Inflammatory macrophage treated with lipopolysaccharide for 4 hours (primary cell): ENCODE results near the gene C1orf50.
A peak's percentile ranks its signal among the peaks of the same experiment; 100 is the strongest.
"Not testable (repeated sequence)": the region's sequence is repeated elsewhere in the genome, so short reads cannot be mapped to it uniquely, and the experiment has no call there.

Experiments used
- DNase-seq: peaks from one replicate; pipeline ENCODE4 v3.0.0-alpha.2; 2020

The C1orf50 gene

GRCh38 chr1:42766741-42767509 is at the start of gene C1orf50, which contains the start of gene P3H1:
C1orf50 (plus strand) TSS chr1:42767249; CDS start chr1:42767312, 63 bp downstream.
P3H1 (minus strand) TSS chr1:42767028; CDS start chr1:42766971, 57 bp downstream.
- peak; percentile 100 for DNase-seq

- DNase-seq: no peak
These were observed 46.2 kb upstream of the C1orf50 start for GRCh38 chr1:42720868-42721267.

- no peak for DNase-seq
These were observed 45.1 kb upstream of the C1orf50 start for GRCh38 chr1:42721926-42722325.

GRCh38 chr1:42722403-42722802 is 44.6 kb upstream of the C1orf50 start:
- not testable (repeated sequence) for DNase-seq

- DNase-seq: peak; percentile 38
These were observed 43.5 kb upstream of the C1orf50 start for GRCh38 chr1:42723511-42723910.

DNA sequence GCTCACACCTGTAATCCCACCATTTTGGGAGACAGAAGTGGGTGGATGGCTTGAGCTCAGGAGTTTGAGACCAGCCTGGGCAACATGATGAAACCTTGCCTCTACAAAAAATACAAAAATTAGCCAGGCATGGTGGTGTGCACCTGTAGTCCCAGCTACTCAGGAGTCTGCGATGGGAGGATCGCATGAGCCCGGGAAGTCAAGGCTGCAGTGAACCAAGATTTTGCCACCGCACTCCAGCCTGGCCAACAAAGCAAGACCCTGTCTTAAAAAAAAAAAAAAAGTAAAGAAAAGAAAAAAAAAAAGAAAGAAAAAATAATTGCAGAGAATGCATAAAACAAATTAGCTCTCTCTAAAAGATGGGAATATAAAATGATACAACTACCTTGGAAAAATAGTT is 41.2 kb upstream of the C1orf50 start:
- DNase-seq: not testable (repeated sequence)

- DNase-seq: no peak
These were observed 37.0 kb upstream of the C1orf50 start for GRCh38 chr1:42730002-42730401.

DNA sequence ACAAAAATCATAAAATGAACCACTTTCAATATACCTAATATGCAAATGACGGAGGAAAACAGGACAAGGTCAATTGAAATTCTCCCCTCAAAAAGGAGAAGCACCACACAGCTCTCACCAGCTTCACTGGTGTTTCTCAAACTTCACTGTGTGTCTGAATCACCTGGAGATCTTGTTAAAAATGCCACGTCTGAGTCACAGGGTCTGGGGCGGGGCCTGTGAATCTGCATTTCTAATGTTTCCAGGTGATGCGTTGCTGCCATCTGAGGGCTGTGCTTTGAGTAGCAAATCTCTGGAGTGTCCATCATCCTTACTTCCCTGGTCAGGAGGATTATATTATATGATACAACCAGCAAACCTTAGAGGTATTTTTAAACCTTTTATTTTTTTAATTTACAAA is 36.1 kb upstream of the C1orf50 start:
- DNase-seq: no peak

GRCh38 chr1:42731585-42731984 is 35.5 kb upstream of the C1orf50 start:
- DNase-seq: no peak

DNA sequence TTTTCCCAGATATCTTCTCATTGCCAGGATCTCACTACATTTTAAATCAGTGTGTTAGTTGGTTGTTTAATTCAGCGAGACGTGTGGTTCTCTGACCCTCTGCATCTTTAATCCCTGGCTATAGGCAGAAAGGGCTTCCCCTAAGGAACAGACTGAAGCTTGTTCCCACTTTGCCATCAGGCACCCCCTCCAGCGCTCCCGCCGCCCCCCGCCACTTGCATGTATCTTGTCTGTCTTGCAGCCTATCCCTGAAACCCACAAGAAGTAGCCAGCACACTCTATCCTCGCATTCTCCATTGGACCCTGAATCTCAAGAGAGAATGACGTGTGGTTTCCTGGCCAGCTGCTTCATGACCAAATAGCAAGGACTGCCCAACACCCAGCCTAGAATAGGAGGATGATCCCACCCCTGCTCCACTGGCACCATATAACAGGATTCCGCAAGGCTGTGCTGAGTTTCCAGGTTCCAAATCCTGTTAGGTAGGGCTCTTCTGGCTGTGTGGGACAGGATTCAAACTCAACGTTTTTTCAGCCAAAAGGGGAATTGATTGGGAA is 34.8 kb upstream of the C1orf50 start:
- no peak for DNase-seq

GRCh38 chr1:42733415-42734200 is 33.4 kb upstream of the C1orf50 start:
- DNase-seq: no peak

- no peak for DNase-seq
These were observed 32.6 kb upstream of the C1orf50 start for GRCh38 chr1:42734201-42735035.

DNA sequence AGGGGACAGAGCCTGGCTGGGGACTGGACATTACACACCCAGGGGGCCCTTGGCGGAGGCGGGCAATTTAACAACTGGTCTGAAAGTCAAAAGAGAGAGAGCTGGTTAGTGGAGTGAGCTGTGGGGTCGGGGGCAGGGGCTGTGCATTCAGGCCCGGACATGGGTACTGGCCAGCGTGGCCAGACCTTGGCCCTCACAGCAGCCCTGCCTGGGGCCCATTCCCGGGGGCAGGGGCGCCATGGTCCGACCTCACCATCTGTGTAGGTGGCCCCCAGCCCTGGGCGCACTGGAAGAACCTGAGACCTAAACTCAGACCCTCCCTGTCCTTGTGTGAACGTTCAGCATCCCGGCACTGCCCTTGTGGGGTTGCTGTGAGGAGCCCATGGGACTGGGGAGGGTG is 32.0 kb upstream of the C1orf50 start:
- DNase-seq: no peak

- no peak for DNase-seq
These were observed 31.5 kb upstream of the C1orf50 start for GRCh38 chr1:42735477-42736105.

DNA sequence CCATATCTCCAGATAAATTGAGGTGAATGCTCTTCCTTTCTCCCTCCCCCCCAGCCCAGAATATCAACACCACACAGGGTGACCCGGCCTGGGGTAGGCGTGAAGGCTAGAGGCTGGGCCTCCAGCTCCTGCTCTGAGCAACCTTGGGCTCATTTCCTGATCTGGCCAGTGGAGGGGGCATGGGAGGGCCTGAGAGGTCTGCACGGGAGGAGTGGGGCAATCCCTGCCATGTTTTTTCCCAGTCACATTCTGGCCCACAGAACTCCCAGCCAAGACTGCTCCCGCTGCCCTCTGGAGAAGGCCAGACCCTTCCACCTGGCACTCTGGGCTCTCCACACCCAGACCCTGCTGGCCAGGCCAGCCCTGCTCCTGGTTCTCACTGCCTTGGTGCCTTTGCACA is 30.9 kb upstream of the C1orf50 start:
- peak; percentile 51 for DNase-seq

DNA sequence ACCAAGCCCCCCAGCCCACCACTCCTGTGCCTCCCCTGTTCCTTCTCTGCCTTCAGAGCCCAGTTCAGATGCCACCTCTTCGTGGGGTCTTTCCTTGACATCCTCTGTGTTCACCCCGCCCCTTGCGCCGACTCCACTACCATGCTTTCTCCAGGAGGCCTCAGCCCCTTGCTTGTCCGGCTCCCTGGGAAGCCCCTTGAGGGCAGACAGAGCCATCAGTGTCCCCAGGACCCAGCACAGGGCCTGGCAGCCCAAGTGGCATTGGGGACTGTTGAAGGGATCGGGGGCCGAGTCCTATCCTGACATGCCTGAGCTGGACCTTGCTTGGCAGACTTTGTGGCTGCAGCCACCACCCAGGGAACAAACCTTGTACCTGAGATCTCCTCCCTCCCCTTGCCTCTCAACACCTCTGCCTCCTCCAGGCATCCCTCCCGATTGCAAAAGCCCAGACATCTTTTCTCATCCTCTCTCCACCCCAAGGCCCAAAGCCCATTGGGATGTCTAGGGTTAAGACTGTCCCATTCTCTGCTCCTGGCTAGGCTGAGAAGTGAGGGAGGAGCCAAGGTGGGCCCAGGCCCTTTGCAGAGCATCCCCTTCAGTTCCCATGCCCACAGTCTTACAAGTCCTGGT is 30.4 kb upstream of the C1orf50 start:
- no peak for DNase-seq

GRCh38 chr1:42737257-42737656 is 29.8 kb upstream of the C1orf50 start:
- DNase-seq: peak; percentile 55

DNA sequence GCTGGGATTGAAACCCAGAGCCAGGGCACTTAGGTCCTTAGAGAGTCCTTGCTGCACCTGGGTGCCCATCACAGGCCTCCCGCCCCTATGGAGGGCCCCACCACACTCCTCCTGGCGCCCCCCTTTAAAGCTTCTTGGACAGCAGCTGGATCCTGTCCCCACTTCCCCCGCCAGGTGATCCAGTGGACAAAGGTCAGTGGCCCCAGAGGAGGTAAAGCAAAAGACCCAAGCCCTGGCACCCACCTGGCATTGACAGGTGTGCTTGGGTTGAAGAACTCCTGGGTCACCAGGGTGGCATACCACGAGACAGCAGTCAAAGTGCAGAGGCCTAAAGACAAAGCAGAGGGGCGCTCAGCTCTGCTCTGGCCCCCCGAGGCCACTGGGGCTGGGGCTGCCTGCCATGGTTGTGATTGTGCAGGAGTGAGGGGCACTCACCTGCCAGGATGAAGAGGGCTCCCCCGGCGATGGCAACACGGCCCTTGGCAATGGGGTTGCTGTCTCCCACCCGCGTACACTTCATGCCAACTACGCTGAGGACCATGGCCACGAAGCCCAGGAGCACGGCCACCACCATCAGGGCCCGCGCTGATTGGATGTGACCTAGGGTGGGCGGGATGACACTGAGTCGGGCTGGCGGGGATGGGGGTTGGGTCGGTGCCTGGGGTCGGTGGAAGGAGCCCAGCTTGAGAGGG is 28.9 kb upstream of the C1orf50 start:
- no peak for DNase-seq

DNA sequence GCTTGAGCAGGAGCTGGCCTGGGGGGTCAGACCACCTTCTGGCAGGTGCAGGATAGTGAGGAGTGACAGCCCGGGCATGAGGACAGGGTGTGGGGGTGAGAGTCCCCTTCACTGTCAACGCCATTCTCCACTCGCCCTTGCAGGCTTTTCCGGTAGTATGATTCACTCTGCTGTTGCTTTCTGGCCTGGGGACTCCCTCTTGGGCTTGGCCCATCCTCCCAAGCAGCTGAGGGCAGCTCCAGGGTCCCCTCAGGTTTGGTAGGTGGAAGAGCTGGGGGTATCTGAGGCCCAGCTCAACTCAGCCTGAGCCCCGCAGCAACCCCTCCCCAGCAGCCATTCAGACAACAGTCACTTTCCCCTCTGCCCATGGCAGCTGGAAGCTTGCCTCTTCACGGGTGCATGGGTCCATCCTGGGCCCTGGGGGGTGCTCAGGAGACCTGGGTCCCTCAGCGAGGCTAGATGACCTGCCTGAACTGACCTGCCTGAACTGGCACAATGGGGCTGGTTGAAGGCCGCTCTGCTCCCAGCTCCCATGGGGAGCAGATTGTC is 28.3 kb upstream of the C1orf50 start:
- DNase-seq: no peak

GRCh38 chr1:42739753-42740700 is 27.0 kb upstream of the C1orf50 start, which contains the start of gene CLDN19:
CLDN19 (minus strand) TSS chr1:42740236; CDS start chr1:42740063, 173 bp downstream.
- DNase-seq: no peak
